Activated CD4-positive, alpha-beta T cell treated with anti-CD3 and anti-CD28 coated beads, Interleukin-2, amount 10 ng/mL, durations not matched to agents 7 days and 5 days (primary cell): ENCODE results near the gene OR8K1. TPM values are rescaled to one million over a fixed set of nuclear protein-coding genes. Genes with fewer than 3 reads are reported as not detected.

ENCODE experiments used
- CTCF ChIA-PET: fragments of 350-600 bp; sonication (Branson Sonifier 250); formaldehyde crosslinking; loops from one replicate; lab custom pipeline; 2021; ENCODE audit warnings: antibody characterized with exemption; lab: Charles Lee
- POLR2A ChIA-PET: fragments of 350-600 bp; sonication (Branson Sonifier 250); formaldehyde crosslinking; loops from one replicate; lab custom pipeline; 2021; ENCODE audit warnings: antibody characterized with exemption; lab: Charles Lee
- DNase-seq: peaks from one replicate; pipeline ENCODE4 v3.0.0-alpha.2; 2020
- H3K27ac Mint-ChIP-seq: one replicate; pipeline ENCODE4 v1.8.0; 2021; ENCODE audit warnings: mild to moderate bottlenecking, moderate library complexity, mixed read lengths
- H3K27me3 Mint-ChIP-seq: one replicate; pipeline ENCODE4 v1.8.0; 2021; ENCODE audit warnings: mixed read lengths
- H3K36me3 Mint-ChIP-seq: one replicate; pipeline ENCODE4 v1.8.0; 2021; ENCODE audit warnings: low read depth, mixed read lengths
- H3K4me1 Mint-ChIP-seq: one replicate; pipeline ENCODE4 v1.8.0; 2021; ENCODE audit warnings: mixed read lengths
- H3K4me3 Mint-ChIP-seq: one replicate; pipeline ENCODE4 v1.8.0; 2021; ENCODE audit warnings: mild to moderate bottlenecking, moderate library complexity, mixed read lengths
- H3K9me3 Mint-ChIP-seq: one replicate; pipeline ENCODE4 v1.8.0; 2021; ENCODE audit warnings: mixed read lengths
- total RNA-seq, 2 experiments: library from RNA; stranded (reverse); gene quantifications; one replicate each; pipeline ENCODE4 v1.2.3, GENCODE V29; 2021

Gene OR8K1
- total RNA-seq = not detected

GRCh38 chr11:56345739-56346138 lies at the start of gene OR8K1:
Gene OR8K1, plus strand, starts transcription at chr11:56346039. Its CDS starts 0 bp downstream, at chr11:56346039.
- no peak within 1 kb of the TSS for H3K27ac Mint-ChIP-seq
- H3K36me3 Mint-ChIP-seq = no peaks in the 10 kb centered on the region
- H3K4me3 Mint-ChIP-seq = no peak within 1 kb of the TSS
- ChIA-PET POLR2A (no interaction called here), CTCF (no interaction called here)
- H3K4me1 Mint-ChIP-seq = no peaks in the 10 kb centered on the region
- no peak for DNase-seq
- no peaks in the 10 kb centered on the region for H3K27me3 Mint-ChIP-seq
- H3K9me3 Mint-ChIP-seq = peaks cover 14% of the 10 kb centered on the region

DNA sequence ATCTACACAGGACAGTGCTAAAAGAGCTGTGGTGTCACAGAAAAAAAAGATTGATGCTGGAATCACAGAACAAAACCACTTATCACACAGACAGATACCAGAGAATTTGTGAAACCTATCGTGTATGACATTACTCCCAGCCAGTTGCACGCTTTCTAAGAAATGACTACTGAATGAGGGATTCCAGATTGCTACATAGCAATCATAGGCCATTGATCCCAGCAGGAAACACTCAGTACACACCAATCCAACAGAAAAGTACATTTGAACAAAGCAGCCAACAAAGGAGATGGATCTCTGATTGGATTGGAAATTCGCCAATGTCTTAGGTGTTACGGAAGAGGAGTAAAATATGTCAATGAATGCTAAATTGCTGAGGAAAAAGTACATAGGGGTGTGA lies 48.9 kb upstream of the OR8K1 start:
- CTCF ChIA-PET = no interaction called here
- H3K4me1 Mint-ChIP-seq = no peaks in the 10 kb centered on the region
- DNase-seq = no peak

DNA sequence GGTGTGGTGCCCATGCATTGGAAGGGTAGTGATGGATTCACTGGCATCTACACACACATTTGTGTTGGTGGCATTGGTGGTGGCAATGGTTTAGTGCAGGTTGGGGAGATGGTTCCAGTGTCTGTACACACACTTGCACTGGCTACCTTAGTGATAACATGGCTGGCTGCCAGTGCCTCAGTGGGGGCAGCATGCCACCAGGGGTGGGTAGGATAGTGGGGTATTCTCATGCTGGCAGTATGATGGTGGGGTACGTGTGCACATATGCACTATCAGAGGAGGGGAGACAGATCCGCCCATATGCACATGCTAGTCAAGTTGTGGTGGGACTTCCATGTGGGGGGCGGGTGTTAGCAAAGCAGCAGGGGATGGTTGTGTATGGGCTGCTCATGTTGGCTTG lies 38.0 kb upstream of the OR8K1 start:
- Mint-ChIP-seq H3K27me3 (no peaks in the 10 kb centered on the region), H3K36me3 (no peaks in the 10 kb centered on the region), H3K4me3 (no peak overlapping the region), H3K4me1 (no peaks in the 10 kb centered on the region), H3K27ac (no peak overlapping the region), H3K9me3 (peaks cover 37% of the 10 kb centered on the region)
- no peak for DNase-seq
- POLR2A ChIA-PET = no interaction called here
- CTCF ChIA-PET = no interaction called here

More for the DNA sequence above, 48.9 kb upstream of the OR8K1 start:
- POLR2A ChIA-PET = no interaction called here
- Mint-ChIP-seq H3K27me3 (no peaks in the 10 kb centered on the region), H3K4me3 (no peak overlapping the region), H3K27ac (no peak overlapping the region), H3K36me3 (no peaks in the 10 kb centered on the region), H3K9me3 (peaks cover 3% of the 10 kb centered on the region)

- ChIA-PET POLR2A (no interaction called here), CTCF (no interaction called here)
- Mint-ChIP-seq H3K9me3 (peaks cover 9% of the 10 kb centered on the region), H3K4me1 (no peaks in the 10 kb centered on the region), H3K4me3 (no peak within 1 kb of the TSS), H3K27ac (no peak within 1 kb of the TSS), H3K36me3 (no peaks in the 10 kb centered on the region), H3K27me3 (no peaks in the 10 kb centered on the region)
- DNase-seq = no peak
These were observed 31.0 kb upstream of the OR8K1 start, which contains the start of gene OR8K3 for GRCh38 chr11:56314844-56315243. Gene OR8K3, plus strand, starts transcription at chr11:56315144. Its CDS starts 3,163 bp downstream, at chr11:56318307.

DNA sequence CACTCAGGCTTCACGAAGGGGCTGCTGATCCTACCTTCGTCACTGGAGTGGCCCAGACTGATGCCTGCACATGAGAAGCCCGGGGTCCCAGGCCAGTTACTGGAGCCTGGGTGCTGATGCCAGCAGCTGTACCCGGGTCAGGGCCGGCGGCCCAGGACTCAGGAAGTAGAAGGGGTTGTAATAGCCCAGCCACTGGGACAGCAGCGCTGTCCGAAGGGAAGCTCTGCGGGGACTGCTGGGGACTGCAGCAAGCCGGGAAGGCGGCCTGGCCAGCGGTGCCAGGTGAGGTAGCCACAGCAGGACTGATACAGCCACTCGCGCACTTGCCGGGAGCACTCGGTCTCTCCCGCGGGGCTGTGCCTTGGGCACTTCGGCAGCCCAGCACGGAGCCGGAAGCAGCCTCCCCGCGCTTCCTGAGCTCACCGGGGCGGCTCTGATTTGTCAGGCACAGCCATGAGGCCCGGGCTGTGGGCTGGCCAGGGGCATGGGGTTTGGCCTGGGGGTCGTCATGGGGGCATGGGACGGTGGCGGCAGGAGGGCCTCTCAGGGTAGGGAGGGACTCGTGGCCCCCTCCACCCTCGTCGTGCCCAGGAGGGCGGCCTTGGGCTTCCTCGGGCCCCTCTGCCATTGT lies 13.9 kb upstream of the OR8K1 start:
- Mint-ChIP-seq H3K27ac (no peak overlapping the region), H3K9me3 (peaks cover 2% of the 10 kb centered on the region), H3K36me3 (no peaks in the 10 kb centered on the region), H3K4me1 (no peaks in the 10 kb centered on the region), H3K4me3 (no peak overlapping the region), H3K27me3 (no peaks in the 10 kb centered on the region)
- no peak for DNase-seq
- ChIA-PET POLR2A (no interaction called here), CTCF (no interaction called here)

DNA sequence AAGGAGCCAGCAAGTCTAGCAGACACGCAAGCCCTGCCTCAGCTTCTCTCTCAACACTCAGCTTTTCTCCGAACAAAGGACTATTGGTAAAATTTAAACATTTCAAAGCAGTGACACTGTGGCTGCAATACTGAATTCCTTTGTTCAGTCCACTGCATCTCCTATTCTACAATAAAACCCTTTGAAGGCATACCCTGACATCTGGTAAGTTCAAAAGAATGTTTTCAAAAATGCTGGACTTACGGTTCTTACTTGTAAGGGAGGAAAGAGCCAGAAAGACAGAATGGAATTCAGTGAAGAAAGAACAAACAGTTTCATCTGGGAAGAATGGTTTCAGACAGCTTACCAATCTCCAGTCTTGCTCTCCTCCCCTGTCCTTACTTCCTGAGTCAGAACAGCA lies 12.7 kb upstream of the OR8K1 start:
- no peak overlapping the region for H3K27ac Mint-ChIP-seq
- ChIA-PET CTCF (no interaction called here), POLR2A (no interaction called here)
- no peaks in the 10 kb centered on the region for H3K4me1 Mint-ChIP-seq
- peaks cover 2% of the 10 kb centered on the region for H3K9me3 Mint-ChIP-seq
- no peaks in the 10 kb centered on the region for H3K36me3 Mint-ChIP-seq
- no peak for DNase-seq
- no peaks in the 10 kb centered on the region for H3K27me3 Mint-ChIP-seq
- H3K4me3 Mint-ChIP-seq = no peak overlapping the region

DNA sequence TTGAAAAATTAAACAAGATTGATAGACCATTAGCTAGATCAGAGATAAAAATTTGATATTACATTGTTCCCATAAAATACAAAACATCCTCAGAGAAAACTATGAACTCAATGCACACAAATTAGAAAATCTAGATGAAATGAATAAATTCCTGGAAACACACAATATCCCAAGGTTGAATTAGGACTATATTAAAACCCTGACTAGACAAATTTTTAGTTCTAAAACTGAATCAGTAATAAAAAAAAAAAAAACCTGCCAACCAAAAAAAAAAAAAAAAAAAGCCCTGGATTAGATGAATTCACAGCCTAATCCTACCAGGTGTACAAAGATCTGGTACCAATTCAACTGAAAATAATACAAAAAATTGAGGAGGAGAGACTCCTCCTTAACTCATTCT lies 5.5 kb upstream of the OR8K1 start:
- CTCF ChIA-PET = no interaction called here
- no peak overlapping the region for H3K27ac Mint-ChIP-seq

DNA sequence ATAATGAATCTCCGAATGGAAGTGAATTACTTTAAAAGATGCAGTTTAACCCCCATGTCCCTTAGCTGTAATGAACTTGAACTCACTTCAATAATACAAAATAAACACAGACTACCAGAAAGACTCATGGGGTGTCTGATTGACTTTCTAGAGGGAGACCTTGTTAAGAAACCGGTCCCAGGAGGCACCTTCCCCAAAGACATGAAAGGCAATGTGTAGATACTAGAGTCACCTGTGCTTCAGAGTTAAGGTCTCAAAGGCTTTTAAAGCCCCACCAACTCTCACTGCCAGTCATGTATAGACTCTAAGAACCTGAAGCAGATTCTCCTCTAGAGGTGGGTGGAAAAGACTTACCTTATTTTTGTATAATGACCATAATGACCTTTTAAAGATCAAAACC lies 8.2 kb downstream of the OR8K1 start, which contains the start of gene OR8J1:
Gene OR8J1 (plus strand): TSS at position 301 of the 400 bp plus-strand sequence. CDS start 5,956 bp downstream, outside the sequence.
- ChIA-PET POLR2A (no interaction called here), CTCF (no interaction called here)
- H3K27ac Mint-ChIP-seq = no peak within 1 kb of the TSS
- no peaks in the 10 kb centered on the region for H3K36me3 Mint-ChIP-seq
- no peak for DNase-seq
- no peak within 1 kb of the TSS for H3K4me3 Mint-ChIP-seq
- H3K4me1 Mint-ChIP-seq = no peaks in the 10 kb centered on the region
- H3K9me3 Mint-ChIP-seq = peaks cover 3% of the 10 kb centered on the region
- H3K27me3 Mint-ChIP-seq = no peaks in the 10 kb centered on the region

More for the DNA sequence above, 5.5 kb upstream of the OR8K1 start:
- Mint-ChIP-seq H3K4me3 (no peak overlapping the region), H3K9me3 (peaks cover 21% of the 10 kb centered on the region), H3K36me3 (no peaks in the 10 kb centered on the region), H3K27me3 (no peaks in the 10 kb centered on the region), H3K4me1 (no peaks in the 10 kb centered on the region)
- DNase-seq = no peak
- POLR2A ChIA-PET = no interaction called here

GRCh38 chr11:56375324-56375723 lies 29.5 kb downstream of the OR8K1 start, which contains the start of gene OR8U1:
Gene OR8U1, plus strand, starts transcription at chr11:56375624. Its CDS starts 0 bp downstream, at chr11:56375624.
- Mint-ChIP-seq H3K4me1 (no peaks in the 10 kb centered on the region), H3K4me3 (no peak within 1 kb of the TSS), H3K36me3 (no peaks in the 10 kb centered on the region), H3K27me3 (no peaks in the 10 kb centered on the region), H3K9me3 (peaks cover 8% of the 10 kb centered on the region), H3K27ac (no peak within 1 kb of the TSS)
- no peak for DNase-seq
- POLR2A ChIA-PET = no interaction called here
- CTCF ChIA-PET = no interaction called here

GRCh38 chr11:56380120-56380519 lies 34.3 kb downstream of the OR8K1 start:
- no peaks in the 10 kb centered on the region for H3K4me1 Mint-ChIP-seq
- H3K36me3 Mint-ChIP-seq = no peaks in the 10 kb centered on the region
- ChIA-PET CTCF (no interaction called here), POLR2A (no interaction called here)
- no peak overlapping the region for H3K27ac Mint-ChIP-seq
- no peak overlapping the region for H3K4me3 Mint-ChIP-seq
- peaks cover 14% of the 10 kb centered on the region for H3K9me3 Mint-ChIP-seq
- DNase-seq = no peak
- no peaks in the 10 kb centered on the region for H3K27me3 Mint-ChIP-seq

DNA sequence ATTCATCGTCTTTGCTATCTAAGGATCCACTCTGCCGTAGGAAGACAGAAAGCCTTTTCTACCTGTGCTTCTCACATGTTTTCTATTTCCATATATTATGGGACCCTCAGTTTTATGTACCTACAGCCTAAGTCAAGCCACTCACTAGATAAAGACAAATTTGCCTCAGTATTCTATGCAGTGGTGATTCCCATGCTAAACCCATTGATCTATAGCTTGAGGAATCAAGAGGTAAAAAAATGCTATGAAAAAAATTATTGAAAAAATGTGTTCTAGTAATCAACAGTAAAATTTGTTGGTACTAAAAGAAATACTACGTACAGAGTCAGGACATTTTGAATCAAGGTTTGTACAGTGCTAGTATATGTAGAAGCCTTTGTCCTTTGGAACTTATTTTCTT lies 48.5 kb downstream of the OR8K1 start:
- POLR2A ChIA-PET = no interaction called here
- H3K27ac Mint-ChIP-seq = no peak overlapping the region
- H3K36me3 Mint-ChIP-seq = no peaks in the 10 kb centered on the region
- CTCF ChIA-PET = no interaction called here
- H3K4me3 Mint-ChIP-seq = no peak overlapping the region
- H3K4me1 Mint-ChIP-seq = no peaks in the 10 kb centered on the region
- H3K9me3 Mint-ChIP-seq = peaks cover 2% of the 10 kb centered on the region
- no peak for DNase-seq
- no peaks in the 10 kb centered on the region for H3K27me3 Mint-ChIP-seq

GRCh38 chr11:56396047-56396446 lies 50.2 kb downstream of the OR8K1 start:
- Mint-ChIP-seq H3K27ac (no peak overlapping the region), H3K4me1 (no peaks in the 10 kb centered on the region), H3K9me3 (peaks cover 3% of the 10 kb centered on the region), H3K36me3 (no peaks in the 10 kb centered on the region), H3K4me3 (no peak overlapping the region), H3K27me3 (no peaks in the 10 kb centered on the region)
- ChIA-PET POLR2A (no interaction called here), CTCF (no interaction called here)
- DNase-seq = no peak
